K562 (cell line): ENCODE results near the gene SP2. TPM values are rescaled to one million over a fixed set of nuclear protein-coding genes. Genes with fewer than 3 reads are reported as not detected.
A peak's percentile ranks its signal among the peaks of the same experiment; 100 is the strongest.

ENCODE experiments used
- ATAC-seq: fragments of 200-7000 bp; cut with Tn5 transposase; 3 replicates; pipeline ENCODE4 v1.9.1; 2020; ENCODE audit warnings: moderate library complexity
- BruUV-seq: library from RNA; stranded (reverse); fragments of 400-500 nt; replicated peaks from 2 replicates; lab custom pipeline; 2021; lab: Mats Ljungman, UMichigan
- CTCF ChIA-PET: fragments of 300-600 bp; formaldehyde crosslinking; extraction: SDS; loops from one replicate; lab custom pipeline; 2021; ENCODE audit warnings: low intra/inter-chr PET ratio; lab: Yijun Ruan, JAX
- POLR2A ChIA-PET: fragments of 300-600, 350-650 bp; sonication (Branson Sonifier 250); formaldehyde crosslinking; extraction: SDS; loops from one replicate; lab custom pipeline; 2021; ENCODE audit warnings: antibody characterized with exemption, inconsistent platforms; lab: Yijun Ruan, JAX
- DNase-seq, 4 experiments: peaks; one replicate each; pipeline versions ENCODE4 v3.0.0 to v3.0.0-alpha.2; 2011 to 2018; ENCODE audit warnings: low spot score in 3 of 4, mixed read lengths in 3 of 4; ENCODE audit errors: extremely low read depth in 1 of 4
- FAIRE-seq: peaks from 2 replicates; lab custom pipeline; 2011; peaks lifted over from hg19 to GRCh38; lab: Jason Lieb, UNC
- H2AFZ ChIP-seq: 2 replicates; pipeline ENCODE4 v1.6.0; 2011; ENCODE audit warnings: low read depth, low read length, control low read depth, inconsistent platforms
- H3K27ac ChIP-seq: fragments of 200-600 bp; 3 replicates; pipeline ENCODE4 v1.8.0; 2011; ENCODE audit warnings: low read depth, mild to moderate bottlenecking, control low read depth, inconsistent platforms, low read length, moderate library complexity, mixed read lengths; ENCODE audit errors: extremely low read depth
- H3K27me3 ChIP-seq, 2 experiments: fragments of 300-600 bp in 1 of 2; 2 replicates in 1 of 2; 3 replicates in 1 of 2; pipeline versions ENCODE4 v1.6.0 to v1.8.0; 2011; ENCODE audit warnings: inconsistent platforms in 2 of 2, low read length in 2 of 2, mild to moderate bottlenecking in 1 of 2, mixed read lengths in 1 of 2, moderate library complexity in 1 of 2; ENCODE audit not compliant: control insufficient read depth in 2 of 2, insufficient read depth in 2 of 2
- H3K36me3 ChIP-seq: fragments of 300-600 bp; 3 replicates; pipeline ENCODE4 v1.8.0; 2011; ENCODE audit warnings: mild to moderate bottlenecking, low read length, inconsistent platforms; ENCODE audit not compliant: control insufficient read depth, insufficient read depth
- H3K4me1 ChIP-seq, 2 experiments: fragments of 200-600 bp in 1 of 2; replicated peaks in 1 of 2; 2 replicates in 1 of 2; 3 replicates in 1 of 2; pipeline versions ENCODE4 v1.5.1 to v1.8.0; 2011; ENCODE audit warnings: inconsistent platforms in 2 of 2, low read length in 2 of 2, mild to moderate bottlenecking in 1 of 2, mixed read lengths in 1 of 2, moderate library complexity in 1 of 2; ENCODE audit not compliant: control insufficient read depth in 2 of 2, insufficient read depth in 2 of 2
- H3K4me2 ChIP-seq: 2 replicates; pipeline ENCODE4 v1.6.1; 2011; ENCODE audit warnings: low read length, control low read depth, inconsistent platforms, mixed read lengths; ENCODE audit not compliant: insufficient read depth
- H3K4me3 ChIP-seq: fragments of 200-600 bp; sonication (generic), shearing (Covaris generic); 2 replicates; pipeline ENCODE4 v1.5.1; 2016; ENCODE audit warnings: control low read depth, inconsistent platforms
- H3K79me2 ChIP-seq: fragments of 200-600 bp; 3 replicates; pipeline ENCODE4 v1.8.0; 2011; ENCODE audit warnings: low read length, inconsistent platforms; ENCODE audit not compliant: control insufficient read depth, insufficient read depth
- H3K9ac ChIP-seq, 2 experiments: 2 replicates each; pipeline versions ENCODE4 v1.6.0 to v1.6.1; 2011; ENCODE audit warnings: low read depth in 2 of 2, low read length in 2 of 2, control low read depth in 1 of 2, inconsistent platforms in 1 of 2, mild to moderate bottlenecking in 1 of 2, mixed read lengths in 1 of 2; ENCODE audit not compliant: insufficient read depth in 1 of 2
- H3K9me1 ChIP-seq: one replicate; pipeline ENCODE4 v1.6.0; 2011; ENCODE audit warnings: inconsistent platforms, mild to moderate bottlenecking, low read length, moderate library complexity; ENCODE audit not compliant: control insufficient read depth, insufficient read depth
- H3K9me3 ChIP-seq: replicated peaks from 2 replicates; pipeline ENCODE4 v1.5.1; 2011; ENCODE audit warnings: low read depth, low read length, inconsistent platforms; ENCODE audit not compliant: control insufficient read depth, insufficient read depth
- H4K20me1 ChIP-seq: replicated peaks from 2 replicates; pipeline ENCODE4 v1.6.1; 2011; ENCODE audit warnings: low read length, inconsistent platforms, mixed read lengths; ENCODE audit not compliant: control insufficient read depth, insufficient read depth
- ASH1L ChIP-seq: fragments of 450-650 bp; IDR thresholded peaks from 2 replicates; pipeline ENCODE4 v1.6.1; 2018; ENCODE audit warnings: borderline replicate concordance, mild to moderate bottlenecking, low read depth; ENCODE audit not compliant: partially characterized antibody
- BMI1 ChIP-seq: fragments of 150-350 bp; IDR thresholded peaks from 2 replicates; pipeline ENCODE4 v1.6.1; 2014; ENCODE audit warnings: low read length
- CBX2 ChIP-seq: fragments of 200-600 bp; sonication (generic); IDR thresholded peaks from one replicate; pipeline ENCODE4 v1.6.1; 2012; ENCODE audit warnings: mild to moderate bottlenecking, low read length, inconsistent platforms; ENCODE audit not compliant: insufficient read depth, poor library complexity, severe bottlenecking
- CTBP1 ChIP-seq: fragments of 450-650 bp; IDR thresholded peaks from 2 replicates; pipeline ENCODE4 v1.6.1; 2016; ENCODE audit warnings: borderline replicate concordance
- EGR1 ChIP-seq: fragments of 450-650 bp; conservative IDR thresholded peaks from 2 replicates; pipeline ENCODE4 v1.6.1; 2017; ENCODE audit warnings: mild to moderate bottlenecking
- ETS1 ChIP-seq: conservative IDR thresholded peaks from 2 replicates; pipeline ENCODE4 v1.6.1; 2011; ENCODE audit warnings: low read depth, mild to moderate bottlenecking, low read length; ENCODE audit not compliant: control insufficient read depth
- FOXJ2 ChIP-seq: fragments of 200-800 bp; sonication (Bioruptor generic); IDR thresholded peaks from 2 replicates; pipeline ENCODE4 v1.6.1; 2016; ENCODE audit warnings: missing genetic modification characterization, missing compliant biosample characterization
- KAT2B ChIP-seq: IDR thresholded peaks from one replicate; pipeline ENCODE4 v1.6.1; 2012; ENCODE audit warnings: low read depth, mild to moderate bottlenecking, control low read depth, inconsistent platforms, low read length, moderate library complexity
- KDM5B ChIP-seq: fragments of 200-600 bp; sonication (generic); IDR thresholded peaks from 2 replicates; pipeline ENCODE4 v1.6.1; 2012; ENCODE audit warnings: low read depth, mild to moderate bottlenecking, moderate library complexity, low read length, control low read depth, inconsistent platforms; ENCODE audit not compliant: insufficient replicate concordance
- KHSRP ChIP-seq: fragments of 450-650 bp; IDR thresholded peaks from 2 replicates; pipeline ENCODE4 v1.6.1; 2017
- L3MBTL2 ChIP-seq: fragments of 450-650 bp; IDR thresholded peaks from 2 replicates; pipeline ENCODE4 v1.6.1; 2016; ENCODE audit warnings: mild to moderate bottlenecking, moderate library complexity
- MAZ ChIP-seq, 2 experiments: fragments of 450-650 bp in 1 of 2; sonication (generic) in 1 of 2; formaldehyde crosslinking; IDR thresholded peaks in 1 of 2; conservative IDR thresholded peaks in 1 of 2; 2 replicates each; pipeline versions ENCODE4 v1.4.0 to v1.5.0; 2020; ENCODE audit warnings: mild to moderate bottlenecking in 1 of 2, missing genetic modification reagents in 1 of 2
- MCM3 ChIP-seq: fragments of 450-650 bp; IDR thresholded peaks from 2 replicates; pipeline ENCODE4 v1.6.1; 2016
- NFRKB ChIP-seq: fragments of 450-650 bp; IDR thresholded peaks from 2 replicates; pipeline ENCODE4 v1.6.1; 2016; ENCODE audit warnings: low read depth
- RNF2 ChIP-seq: sonication (generic); IDR thresholded peaks from 2 replicates; pipeline ENCODE4 v1.6.1; 2016
- SMARCA5 ChIP-seq: fragments of 450-650 bp; IDR thresholded peaks from 2 replicates; pipeline ENCODE4 v1.6.1; 2016
- TCF3 ChIP-seq: sonication (generic); formaldehyde crosslinking; IDR thresholded peaks from 2 replicates; pipeline ENCODE4 v1.4.0; 2020; ENCODE audit warnings: mild to moderate bottlenecking, missing genetic modification reagents
- TEAD4 ChIP-seq, 2 experiments: sonication (generic) in 1 of 2; formaldehyde crosslinking in 1 of 2; IDR thresholded peaks; 2 replicates each; pipeline versions ENCODE4 v1.6.1 to v1.8.0; 2012 to 2022; ENCODE audit warnings: borderline replicate concordance in 1 of 2, inconsistent platforms in 1 of 2, low read length in 1 of 2, mild to moderate bottlenecking in 1 of 2, missing genetic modification reagents in 1 of 2
- USF2 ChIP-seq: sonication (generic); formaldehyde crosslinking; IDR thresholded peaks from 2 replicates; pipeline ENCODE4 v1.5.0; 2020; ENCODE audit warnings: missing genetic modification reagents
- ZNF175 ChIP-seq: fragments of 200-800 bp; sonication (Bioruptor generic); IDR thresholded peaks from 2 replicates; pipeline ENCODE4 v1.6.1; 2016; ENCODE audit warnings: low read depth, mild to moderate bottlenecking, missing genetic modification characterization, missing compliant biosample characterization
- WGBS: fragments of 100-300 bp; shearing (Covaris generic); methylation state at CpG from one replicate; pipeline ENCODE4 v1.1.6; 2016; ENCODE audit warnings: low coverage, mixed read lengths; ENCODE audit not compliant: insufficient coverage; ENCODE audit errors: missing lambda C conversion rate; 5-methylcytosine and 5-hydroxymethylcytosine counted together
- in situ Hi-C: fragments of 300-500 bp; cut with MboI; formaldehyde crosslinking; loops from 4 replicates; pipeline ENCODE4 v1.15.0; 2018; ENCODE audit warnings: inconsistent platforms, mixed read lengths
- intact Hi-C: fragments of 100-400 bp; cut with micrococcal nuclease; formaldehyde crosslinking; loops from 2 replicates; pipeline ENCODE4 v1.14.2; 2022
- polyA plus RNA-seq, 8 experiments: library from polyadenylated mRNA; depleted of rRNA in 4 of 8; stranded (reverse) in 5 of 8; unstranded in 3 of 8; fragments of >200 nt; fragmentation: Nextera tagmentation in 2 of 8; fragmentation: Illumina TruSeq in 1 of 8; extraction: Ambion mirVana in 2 of 8; extraction: Trizol in 1 of 8; gene quantifications; 2 replicates each; pipeline versions ENCODE4 v1.2.1 to v1.2.3, GENCODE V29; 2011 to 2014; ENCODE audit warnings: inconsistent platforms in 1 of 8, missing spikeins in 1 of 8
- total RNA-seq, 7 experiments: library from RNA; depleted of rRNA in 6 of 7; stranded (reverse); fragments of >200 nt in 6 of 7; fragmentation: Illumina TruSeq in 2 of 7; extraction: Trizol in 2 of 7; gene quantifications; 2 replicates each; pipeline versions ENCODE4 v1.2.1 to v1.2.3, GENCODE V29; 2011 to 2021; ENCODE audit warnings: low replicate concordance in 1 of 7

The SP2 gene
- total and polyA plus RNA-seq, 9 of the 15 experiments (the other 6 are each of a cell fraction or from before 2014, with no cell fraction given), result 0.77 to 22.3 (median 2.3) TPM

- H3K9me3 ChIP-seq, result no peaks in the 10 kb centered on the region
- H3K4me3 ChIP-seq, result peak overlapping the region; percentile 43
- peak overlapping the region; percentile 79 for H2AFZ ChIP-seq
- H3K4me1 ChIP-seq, result peaks cover 33 to 37% of the 10 kb centered on the region in 2 experiments; a peak in 4 of 5 replicates
- H4K20me1 ChIP-seq, result no peaks in the 10 kb centered on the region
- POLR2A ChIA-PET, result interaction anchor here (1.0 to 2.2 kb wide), 3 partner anchors 11 to 43 kb away, joined by 3 to 7 read pairs (median 3); partner anchors contain the start of gene SP2
- ATAC-seq, result no peak
- H3K4me2 ChIP-seq, result peak overlapping the region; percentile 82
- CTCF ChIA-PET, result interaction anchor here (1.2 kb wide), 1 partner anchor 38 kb away, joined by 3 read pairs; no protein-coding TSS in a partner anchor
- H3K27me3 ChIP-seq, result peaks cover 0 to 2% of the 10 kb centered on the region in 2 experiments; a peak in 1 of 5 replicates
- in situ Hi-C loops, result no loop called here
- peak; percentile 47 to 69 (median 62) for DNase-seq
- no peaks in the 10 kb centered on the region for H3K9me1 ChIP-seq
- intact Hi-C loops, result no loop called here
- FAIRE-seq, result peak; percentile 86
- H3K27ac ChIP-seq, result peak overlapping the region; percentile 51; the same call in 2 of the 3 replicates
- BruUV-seq, result no TSS peak
- WGBS, result 37% methylated on average over 32 of the region's 32 CpGs
- peak overlapping the region; percentile 54 to 80; a peak in 3 of 4 replicates for H3K9ac ChIP-seq
- H3K36me3 ChIP-seq, result no peaks in the 10 kb centered on the region
- H3K79me2 ChIP-seq, result peaks cover 18% of the 10 kb centered on the region
- no peak for TF ChIP-seq BMI1
- peak; percentile 31; the same call in 1 of the 2 replicates for TF ChIP-seq L3MBTL2
- peak; percentile 0 for TF ChIP-seq KDM5B
- TF ChIP-seq CTBP1, result peak; percentile 32; the same call in 1 of the 2 replicates
- TF ChIP-seq TCF3, result 0 out of 2 replicates have a peak, but pooled peaks have one; percentile 8
- no peak for TF ChIP-seq MAZ (CRISPR knock-in tag; conservative IDR thresholded peaks at IDR 0.05 in 1 of 2, IDR thresholded peaks at IDR 0.05 in 1 of 2)
- 0 out of 2 replicates have a peak, but pooled peaks have one; percentile 17 for TF ChIP-seq TEAD4 (IDR thresholded peaks at IDR 0.05; ENCODE audit: low read length)
- TF ChIP-seq TEAD4 (CRISPR knock-in tag; IDR thresholded peaks at IDR 0.05; ENCODE audit: borderline replicate concordance), result no peak
- TF ChIP-seq RNF2, result 0 out of 2 replicates have a peak, but pooled peaks have one; percentile 9
- no peak for TF ChIP-seq SMARCA5
- no peak for TF ChIP-seq MCM3
- TF ChIP-seq ZNF175 (CRISPR knock-in tag), result no peak
- no peak for TF ChIP-seq ETS1
- TF ChIP-seq FOXJ2 (tag), result no peak
- no peak for TF ChIP-seq KAT2B
- TF ChIP-seq USF2 (CRISPR knock-in tag), result 0 out of 2 replicates have a peak, but pooled peaks have one; percentile 24
- TF ChIP-seq CBX2, result peak; percentile 53
- peak; percentile 97 for TF ChIP-seq EGR1
- TF ChIP-seq KHSRP, result no peak
- no peak for TF ChIP-seq ASH1L
- TF ChIP-seq NFRKB, result peak; percentile 22; the same call in 1 of the 2 replicates
Measured at GRCh38 chr17:47852113-47852949, 43.7 kb upstream of the SP2 start.
